A673 (cell line): ENCODE data around the gene PRDM12.

Source experiments
- EZH2 ChIP-seq: fragments of 200-600 bp; sonication (generic); IDR thresholded peaks from 2 replicates; pipeline ENCODE4 v1.6.1; 2017; ENCODE audit warnings: borderline replicate concordance, low read depth, mild to moderate bottlenecking, mixed read lengths, antibody characterized with exemption, low read length; ENCODE audit not compliant: poor library complexity, severe bottlenecking
- TF ChIP-seq, protein P1 (sequence below): fragments of 300-800, 200-600 bp; sonication (generic); conservative IDR thresholded peaks from 2 replicates; pipeline ENCODE4 v1.5.1; 2017; ENCODE audit warnings: low read depth, mild to moderate bottlenecking, antibody characterized with exemption, low read length, moderate library complexity, mixed read lengths

DNA sequence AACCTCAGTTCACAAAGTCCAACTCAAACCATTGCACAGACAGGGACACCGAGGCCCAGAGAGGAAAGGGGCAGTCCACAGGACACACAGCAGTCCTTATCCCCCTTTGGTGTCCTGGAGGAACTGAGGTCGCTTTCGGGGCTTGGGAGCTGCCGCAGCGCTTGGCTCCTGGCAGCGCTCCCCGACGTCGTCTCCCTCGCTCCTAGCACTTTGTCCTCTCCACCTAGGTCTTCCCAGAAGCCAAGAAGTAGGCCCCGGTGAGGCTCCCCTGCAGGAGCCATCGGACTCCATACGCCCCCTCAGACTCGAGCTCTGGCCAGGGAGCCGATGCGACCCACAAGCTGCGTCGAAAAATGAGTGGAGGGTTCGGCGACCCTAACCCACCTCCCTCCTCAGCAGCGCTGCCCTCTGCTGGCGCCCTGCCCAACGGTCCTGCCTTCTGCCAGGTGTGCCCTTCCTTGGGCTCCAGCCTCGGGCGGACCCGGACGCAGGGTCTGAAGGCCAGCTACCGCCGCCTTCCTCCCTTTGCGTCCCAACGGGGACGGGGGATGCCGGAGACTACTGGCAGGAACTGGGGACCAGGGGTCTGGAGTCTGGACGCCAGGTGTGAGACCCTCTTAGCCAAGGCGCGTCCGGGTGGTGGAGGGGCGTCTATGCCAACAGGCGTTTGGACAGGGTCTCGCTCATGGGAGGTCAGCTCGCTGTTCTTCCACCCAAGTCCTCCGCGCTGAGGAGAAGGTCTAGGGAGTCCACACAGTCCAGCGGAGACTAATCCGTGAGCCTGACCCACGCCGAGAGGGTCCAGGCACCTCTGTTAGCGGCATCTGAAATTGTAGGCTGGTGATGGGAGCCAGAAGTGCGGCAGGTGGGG, 2.1 kb upstream of the PRDM12 start:
- TF ChIP-seq, protein P1, sequence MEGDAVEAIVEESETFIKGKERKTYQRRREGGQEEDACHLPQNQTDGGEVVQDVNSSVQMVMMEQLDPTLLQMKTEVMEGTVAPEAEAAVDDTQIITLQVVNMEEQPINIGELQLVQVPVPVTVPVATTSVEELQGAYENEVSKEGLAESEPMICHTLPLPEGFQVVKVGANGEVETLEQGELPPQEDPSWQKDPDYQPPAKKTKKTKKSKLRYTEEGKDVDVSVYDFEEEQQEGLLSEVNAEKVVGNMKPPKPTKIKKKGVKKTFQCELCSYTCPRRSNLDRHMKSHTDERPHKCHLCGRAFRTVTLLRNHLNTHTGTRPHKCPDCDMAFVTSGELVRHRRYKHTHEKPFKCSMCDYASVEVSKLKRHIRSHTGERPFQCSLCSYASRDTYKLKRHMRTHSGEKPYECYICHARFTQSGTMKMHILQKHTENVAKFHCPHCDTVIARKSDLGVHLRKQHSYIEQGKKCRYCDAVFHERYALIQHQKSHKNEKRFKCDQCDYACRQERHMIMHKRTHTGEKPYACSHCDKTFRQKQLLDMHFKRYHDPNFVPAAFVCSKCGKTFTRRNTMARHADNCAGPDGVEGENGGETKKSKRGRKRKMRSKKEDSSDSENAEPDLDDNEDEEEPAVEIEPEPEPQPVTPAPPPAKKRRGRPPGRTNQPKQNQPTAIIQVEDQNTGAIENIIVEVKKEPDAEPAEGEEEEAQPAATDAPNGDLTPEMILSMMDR = no peak
- no peak for TF ChIP-seq EZH2
